ENCODE results near the gene GANC.
"Not testable (repeated sequence)": the region's sequence is repeated elsewhere in the genome, so short reads cannot be mapped to it uniquely, and the experiment has no call there.

The GANC gene, protein sequence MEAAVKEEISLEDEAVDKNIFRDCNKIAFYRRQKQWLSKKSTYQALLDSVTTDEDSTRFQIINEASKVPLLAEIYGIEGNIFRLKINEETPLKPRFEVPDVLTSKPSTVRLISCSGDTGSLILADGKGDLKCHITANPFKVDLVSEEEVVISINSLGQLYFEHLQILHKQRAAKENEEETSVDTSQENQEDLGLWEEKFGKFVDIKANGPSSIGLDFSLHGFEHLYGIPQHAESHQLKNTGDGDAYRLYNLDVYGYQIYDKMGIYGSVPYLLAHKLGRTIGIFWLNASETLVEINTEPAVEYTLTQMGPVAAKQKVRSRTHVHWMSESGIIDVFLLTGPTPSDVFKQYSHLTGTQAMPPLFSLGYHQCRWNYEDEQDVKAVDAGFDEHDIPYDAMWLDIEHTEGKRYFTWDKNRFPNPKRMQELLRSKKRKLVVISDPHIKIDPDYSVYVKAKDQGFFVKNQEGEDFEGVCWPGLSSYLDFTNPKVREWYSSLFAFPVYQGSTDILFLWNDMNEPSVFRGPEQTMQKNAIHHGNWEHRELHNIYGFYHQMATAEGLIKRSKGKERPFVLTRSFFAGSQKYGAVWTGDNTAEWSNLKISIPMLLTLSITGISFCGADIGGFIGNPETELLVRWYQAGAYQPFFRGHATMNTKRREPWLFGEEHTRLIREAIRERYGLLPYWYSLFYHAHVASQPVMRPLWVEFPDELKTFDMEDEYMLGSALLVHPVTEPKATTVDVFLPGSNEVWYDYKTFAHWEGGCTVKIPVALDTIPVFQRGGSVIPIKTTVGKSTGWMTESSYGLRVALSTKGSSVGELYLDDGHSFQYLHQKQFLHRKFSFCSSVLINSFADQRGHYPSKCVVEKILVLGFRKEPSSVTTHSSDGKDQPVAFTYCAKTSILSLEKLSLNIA (N-terminal part only)

DNA sequence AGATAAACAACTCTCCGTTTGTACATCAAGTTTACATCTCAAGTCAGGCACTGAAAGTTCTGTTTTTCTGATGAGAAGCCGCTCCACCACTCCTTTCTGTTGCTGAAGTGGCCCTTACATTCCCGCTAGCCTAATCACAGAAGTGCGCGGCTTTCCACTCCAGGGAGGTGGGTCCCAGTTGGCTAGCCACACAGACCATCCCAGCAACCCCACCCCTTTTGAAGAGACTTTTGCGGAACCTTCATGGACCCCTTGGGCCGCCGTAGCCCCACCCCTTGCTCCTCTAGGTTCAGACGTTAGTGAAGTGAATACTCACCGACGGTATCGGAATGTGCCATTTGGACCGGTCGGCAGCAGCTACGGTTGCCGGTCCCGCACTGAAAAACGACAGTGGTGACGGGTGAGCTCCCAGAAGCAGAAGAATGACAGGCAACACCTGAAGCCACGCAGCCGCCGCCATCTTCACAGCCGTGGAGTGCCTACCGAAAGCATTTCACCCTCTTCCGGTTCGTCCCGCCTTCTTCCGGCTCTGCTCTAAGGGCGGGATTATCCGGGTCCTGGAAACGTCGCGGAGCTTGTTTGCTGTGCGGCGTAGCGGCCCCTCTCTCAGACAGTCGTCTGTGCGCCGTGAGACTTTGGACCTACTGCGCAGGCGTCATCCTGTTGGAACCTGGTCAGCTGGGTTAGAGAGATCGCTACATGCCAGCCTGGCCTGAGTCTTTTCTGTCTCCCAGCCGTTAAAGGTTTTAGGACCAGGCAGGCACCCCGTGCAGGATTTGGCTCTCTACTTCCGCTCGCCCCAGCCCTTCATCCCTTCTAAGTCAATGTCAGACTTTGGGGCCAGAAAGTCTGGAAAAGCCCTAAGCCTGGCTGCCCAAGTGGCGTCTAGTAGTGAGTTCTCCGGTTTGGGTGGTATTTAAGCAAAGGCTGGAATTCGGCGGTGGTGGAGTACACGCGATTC lies at the start of gene GANC, which contains the start of gene TMEM87A:
TSS of gene GANC (plus strand) at position 263 of the 961 bp plus-strand sequence. CDS start 1,281 bp downstream, outside the sequence.
TSS of gene TMEM87A (minus strand) at position 495 of the 961 bp plus-strand sequence. CDS start at position 460, 35 bp downstream.
- H3K4me3 ChIP-seq (ENCODE audit: low read length): peak within 1 kb of the TSS; percentile 92
- TF ChIP-seq, protein P1, sequence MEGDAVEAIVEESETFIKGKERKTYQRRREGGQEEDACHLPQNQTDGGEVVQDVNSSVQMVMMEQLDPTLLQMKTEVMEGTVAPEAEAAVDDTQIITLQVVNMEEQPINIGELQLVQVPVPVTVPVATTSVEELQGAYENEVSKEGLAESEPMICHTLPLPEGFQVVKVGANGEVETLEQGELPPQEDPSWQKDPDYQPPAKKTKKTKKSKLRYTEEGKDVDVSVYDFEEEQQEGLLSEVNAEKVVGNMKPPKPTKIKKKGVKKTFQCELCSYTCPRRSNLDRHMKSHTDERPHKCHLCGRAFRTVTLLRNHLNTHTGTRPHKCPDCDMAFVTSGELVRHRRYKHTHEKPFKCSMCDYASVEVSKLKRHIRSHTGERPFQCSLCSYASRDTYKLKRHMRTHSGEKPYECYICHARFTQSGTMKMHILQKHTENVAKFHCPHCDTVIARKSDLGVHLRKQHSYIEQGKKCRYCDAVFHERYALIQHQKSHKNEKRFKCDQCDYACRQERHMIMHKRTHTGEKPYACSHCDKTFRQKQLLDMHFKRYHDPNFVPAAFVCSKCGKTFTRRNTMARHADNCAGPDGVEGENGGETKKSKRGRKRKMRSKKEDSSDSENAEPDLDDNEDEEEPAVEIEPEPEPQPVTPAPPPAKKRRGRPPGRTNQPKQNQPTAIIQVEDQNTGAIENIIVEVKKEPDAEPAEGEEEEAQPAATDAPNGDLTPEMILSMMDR (conservative IDR thresholded peaks at IDR 0.05; ENCODE audit: low read depth, low read length): no peak
- DNase-seq (ENCODE audit: low read depth): peak; percentile 97

DNA sequence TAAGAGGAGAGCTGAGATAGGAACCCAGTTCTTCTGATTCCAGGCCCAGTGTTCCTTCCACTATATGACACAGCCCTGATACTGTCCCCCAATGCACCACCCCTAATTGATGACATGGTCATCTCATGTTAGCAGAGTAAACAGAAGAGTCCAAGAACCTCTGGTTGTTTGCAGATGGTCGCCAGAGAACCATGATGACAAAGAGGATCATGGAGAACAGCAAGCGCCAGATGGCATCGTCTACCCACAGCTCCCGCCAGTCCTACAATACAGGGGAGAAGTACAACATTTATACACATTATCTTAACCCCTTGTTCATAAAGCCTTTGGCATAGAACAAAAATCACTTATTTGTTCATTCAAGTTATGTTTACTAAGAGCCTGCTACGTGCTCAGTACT lies 46.4 kb upstream of the GANC start:
- no peak overlapping the region for H3K4me3 ChIP-seq (ENCODE audit: low read length)
- DNase-seq (ENCODE audit: low read depth): no peak
- TF ChIP-seq, protein P1 (conservative IDR thresholded peaks at IDR 0.05; ENCODE audit: low read depth, low read length): no peak

DNA sequence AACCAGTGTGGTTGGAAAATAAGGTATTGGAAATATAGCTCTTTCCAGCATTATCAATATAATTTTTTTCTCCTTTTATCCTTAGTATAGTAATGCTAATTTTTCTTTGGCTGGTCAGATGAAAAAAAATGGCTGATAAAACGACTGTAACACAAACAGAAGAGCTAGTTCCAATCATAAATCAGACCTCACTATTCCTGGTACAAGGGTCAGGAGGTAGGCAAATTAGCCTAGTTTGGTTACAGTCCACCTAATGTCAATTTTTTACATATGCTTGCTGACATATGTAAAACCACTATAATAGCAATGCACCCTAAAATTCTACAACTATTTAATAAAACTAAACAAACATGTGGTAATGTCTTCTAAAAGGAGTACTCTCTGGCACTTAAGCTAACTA lies 45.0 kb upstream of the GANC start:
- DNase-seq (ENCODE audit: low read depth): no peak
- H3K4me3 ChIP-seq (ENCODE audit: low read length): no peak overlapping the region
- TF ChIP-seq, protein P1 (conservative IDR thresholded peaks at IDR 0.05; ENCODE audit: low read depth, low read length): no peak

DNA sequence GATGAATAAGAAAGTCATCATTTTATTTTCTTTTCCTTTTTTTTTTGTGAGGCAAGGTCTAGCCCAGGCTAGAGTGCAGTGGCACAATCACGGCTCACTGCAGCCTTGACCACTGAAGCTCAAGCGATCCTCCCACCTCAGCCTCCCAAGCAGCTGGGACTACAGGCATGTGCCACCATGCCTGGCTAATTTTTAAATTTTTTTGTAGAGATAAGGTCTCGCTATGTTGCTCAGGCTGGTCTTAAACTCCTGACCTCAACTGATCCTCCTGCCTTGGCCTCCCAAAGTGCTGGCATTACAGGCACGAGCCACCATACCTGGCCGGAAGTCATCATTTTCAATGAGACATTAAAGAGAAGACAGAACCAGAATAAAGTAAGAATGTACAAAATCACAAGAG lies 44.0 kb upstream of the GANC start:
- H3K4me3 ChIP-seq (ENCODE audit: low read length); DNase-seq (ENCODE audit: low read depth): not testable (repeated sequence)

DNA sequence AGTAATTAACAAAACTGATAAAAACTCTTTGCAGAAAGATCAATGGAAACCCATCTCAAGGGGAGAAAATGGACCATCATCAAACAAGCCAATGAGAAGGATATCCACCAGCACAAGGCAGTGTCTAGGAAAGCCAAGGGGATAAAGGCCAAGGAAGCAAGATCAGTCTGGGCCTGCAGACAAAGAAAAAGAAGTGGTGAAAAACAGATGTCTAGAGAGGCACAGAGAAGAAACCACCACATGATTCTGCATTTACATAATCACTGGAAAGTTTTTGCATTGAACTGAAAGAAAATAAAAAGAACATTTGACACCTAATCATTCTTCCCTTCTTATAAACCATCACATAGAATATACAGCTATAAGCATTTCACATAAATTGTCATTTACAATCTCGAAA lies 41.9 kb upstream of the GANC start:
- H3K4me3 ChIP-seq (ENCODE audit: low read length): no peak overlapping the region
- TF ChIP-seq, protein P1 (conservative IDR thresholded peaks at IDR 0.05; ENCODE audit: low read depth, low read length): no peak
- no peak for DNase-seq (ENCODE audit: low read depth)

DNA sequence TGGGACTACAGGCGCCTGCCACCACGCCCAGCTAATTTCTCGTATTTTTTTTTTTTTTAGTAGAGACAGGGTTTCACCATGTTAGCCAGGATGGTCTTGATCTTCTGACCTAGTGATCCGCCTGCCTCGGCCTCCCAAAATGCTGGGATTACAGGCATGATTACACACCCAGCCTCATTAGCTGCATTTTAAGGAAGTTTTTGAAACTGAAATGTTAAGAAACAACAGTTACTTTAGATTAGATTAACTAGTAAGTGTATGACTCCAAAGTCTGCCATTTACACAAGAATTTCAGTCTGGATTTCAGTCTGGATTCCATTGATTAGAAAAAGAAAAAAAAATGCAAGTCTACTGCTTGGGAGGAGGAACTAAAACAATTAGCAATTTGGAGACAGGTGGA lies 40.4 kb upstream of the GANC start:
- TF ChIP-seq, protein P1 (conservative IDR thresholded peaks at IDR 0.05; ENCODE audit: low read depth, low read length): no peak
- DNase-seq (ENCODE audit: low read depth): no peak
- H3K4me3 ChIP-seq (ENCODE audit: low read length): no peak overlapping the region
